ENCODE measurements around the gene SYTL2. TPM values are rescaled to one million over a fixed set of nuclear protein-coding genes. Genes with fewer than 3 reads are reported as not detected.

The SYTL2 gene
- polyA plus RNA-seq, 1 experiment: 43.5 TPM

GRCh38 chr11:85821636-85822035 lies 10.7 kb upstream of the SYTL2 start:
- Histone ChIP-seq H3K27me3 (ENCODE audit: control insufficient read depth, insufficient read depth, low read length) (no peaks in the 10 kb centered on the region), H3K4me3 (ENCODE audit: low read depth, low read length) (no peak overlapping the region), H3K36me3 (ENCODE audit: control insufficient read depth, insufficient read depth, low read length) (no peaks in the 10 kb centered on the region)
- CTCF ChIA-PET: interaction anchor here (1.0 kb wide), 1 partner anchor 126 kb away, joined by 4 read pairs; no protein-coding TSS in a partner anchor
- DNase-seq (ENCODE audit: low read depth): no peak
- POLR2A ChIA-PET: no interaction called here
- TF ChIP-seq CTCF (IDR thresholded peaks at IDR 0.05; ENCODE audit: insufficient read depth, low read depth, low read length): no peak

GRCh38 chr11:85819441-85819840 lies 8.5 kb upstream of the SYTL2 start:
- no peaks in the 10 kb centered on the region for H3K27me3 ChIP-seq (ENCODE audit: control insufficient read depth, insufficient read depth, low read length)
- DNase-seq (ENCODE audit: low read depth): no peak
- TF ChIP-seq CTCF (IDR thresholded peaks at IDR 0.05; ENCODE audit: insufficient read depth, low read depth, low read length): no peak
- no peaks in the 10 kb centered on the region for H3K36me3 ChIP-seq (ENCODE audit: control insufficient read depth, insufficient read depth, low read length)
- CTCF ChIA-PET: interaction anchor here (0.6 kb wide), 1 partner anchor 972 kb away, joined by 3 read pairs; no protein-coding TSS in a partner anchor
- POLR2A ChIA-PET: no interaction called here
- no peak overlapping the region for H3K4me3 ChIP-seq (ENCODE audit: low read depth, low read length)

- TF ChIP-seq CTCF (IDR thresholded peaks at IDR 0.05; ENCODE audit: insufficient read depth, low read depth, low read length): no peak
- CTCF ChIA-PET: interaction anchor here (1.3 to 3.1 kb wide), 2 partner anchors 11 to 122 kb away, joined by 3 to 26 read pairs; no protein-coding TSS in a partner anchor
- no peak overlapping the region for H3K4me3 ChIP-seq (ENCODE audit: low read depth, low read length)
- no peaks in the 10 kb centered on the region for H3K36me3 ChIP-seq (ENCODE audit: control insufficient read depth, insufficient read depth, low read length)
- H3K27me3 ChIP-seq (ENCODE audit: control insufficient read depth, insufficient read depth, low read length): no peaks in the 10 kb centered on the region
- POLR2A ChIA-PET: interaction anchor here (0.6 kb wide), 1 partner anchor 10 kb away, joined by 3 read pairs; no protein-coding TSS in a partner anchor
- peak; percentile 62 for DNase-seq (ENCODE audit: low read depth)
Measured at GRCh38 chr11:85815186-85815931, 4.4 kb upstream of the SYTL2 start.

- Histone ChIP-seq H3K4me3 (ENCODE audit: low read depth, low read length) (no peak overlapping the region), H3K36me3 (ENCODE audit: control insufficient read depth, insufficient read depth, low read length) (no peaks in the 10 kb centered on the region), H3K27me3 (ENCODE audit: control insufficient read depth, insufficient read depth, low read length) (no peaks in the 10 kb centered on the region)
- ChIA-PET CTCF (interaction anchor here (1.3 to 3.1 kb wide), 3 partner anchors 13 to 95 kb away, joined by 3 to 26 read pairs (median 4); no protein-coding TSS in a partner anchor), POLR2A (no interaction called here)
- no peak for TF ChIP-seq CTCF (IDR thresholded peaks at IDR 0.05; ENCODE audit: insufficient read depth, low read depth, low read length)
- DNase-seq (ENCODE audit: low read depth): no peak
Measured at GRCh38 chr11:85813721-85814120, 2.8 kb upstream of the SYTL2 start.

GRCh38 chr11:85811624-85812023 lies 683 bp upstream of the SYTL2 start:
- no peaks in the 10 kb centered on the region for H3K27me3 ChIP-seq (ENCODE audit: control insufficient read depth, insufficient read depth, low read length)
- peak overlapping the region; percentile 55; the same call in 1 of the 2 replicates for H3K4me3 ChIP-seq (ENCODE audit: low read depth, low read length)
- DNase-seq (ENCODE audit: low read depth): no peak
- CTCF ChIA-PET: no interaction called here
- POLR2A ChIA-PET: no interaction called here
- no peak for TF ChIP-seq CTCF (IDR thresholded peaks at IDR 0.05; ENCODE audit: insufficient read depth, low read depth, low read length)
- no peaks in the 10 kb centered on the region for H3K36me3 ChIP-seq (ENCODE audit: control insufficient read depth, insufficient read depth, low read length)
